ENCODE results near the gene EYA4.

EYA4 gene

GRCh38 chr6:133223452-133224029, 17.6 kb upstream of the EYA4 start:
- TF ChIP-seq, protein P1, sequence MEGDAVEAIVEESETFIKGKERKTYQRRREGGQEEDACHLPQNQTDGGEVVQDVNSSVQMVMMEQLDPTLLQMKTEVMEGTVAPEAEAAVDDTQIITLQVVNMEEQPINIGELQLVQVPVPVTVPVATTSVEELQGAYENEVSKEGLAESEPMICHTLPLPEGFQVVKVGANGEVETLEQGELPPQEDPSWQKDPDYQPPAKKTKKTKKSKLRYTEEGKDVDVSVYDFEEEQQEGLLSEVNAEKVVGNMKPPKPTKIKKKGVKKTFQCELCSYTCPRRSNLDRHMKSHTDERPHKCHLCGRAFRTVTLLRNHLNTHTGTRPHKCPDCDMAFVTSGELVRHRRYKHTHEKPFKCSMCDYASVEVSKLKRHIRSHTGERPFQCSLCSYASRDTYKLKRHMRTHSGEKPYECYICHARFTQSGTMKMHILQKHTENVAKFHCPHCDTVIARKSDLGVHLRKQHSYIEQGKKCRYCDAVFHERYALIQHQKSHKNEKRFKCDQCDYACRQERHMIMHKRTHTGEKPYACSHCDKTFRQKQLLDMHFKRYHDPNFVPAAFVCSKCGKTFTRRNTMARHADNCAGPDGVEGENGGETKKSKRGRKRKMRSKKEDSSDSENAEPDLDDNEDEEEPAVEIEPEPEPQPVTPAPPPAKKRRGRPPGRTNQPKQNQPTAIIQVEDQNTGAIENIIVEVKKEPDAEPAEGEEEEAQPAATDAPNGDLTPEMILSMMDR (IDR thresholded peaks at IDR 0.05; ENCODE audit: low read depth, low read length): no peak
- H3K4me3 ChIP-seq (ENCODE audit: low read depth, low read length): no peak overlapping the region
- no peak for DNase-seq (ENCODE audit: low read depth, low spot score)
- in situ Hi-C loops (cut with HindIII; ENCODE audit: low sequenced_read_pairs): no loop called here

DNA sequence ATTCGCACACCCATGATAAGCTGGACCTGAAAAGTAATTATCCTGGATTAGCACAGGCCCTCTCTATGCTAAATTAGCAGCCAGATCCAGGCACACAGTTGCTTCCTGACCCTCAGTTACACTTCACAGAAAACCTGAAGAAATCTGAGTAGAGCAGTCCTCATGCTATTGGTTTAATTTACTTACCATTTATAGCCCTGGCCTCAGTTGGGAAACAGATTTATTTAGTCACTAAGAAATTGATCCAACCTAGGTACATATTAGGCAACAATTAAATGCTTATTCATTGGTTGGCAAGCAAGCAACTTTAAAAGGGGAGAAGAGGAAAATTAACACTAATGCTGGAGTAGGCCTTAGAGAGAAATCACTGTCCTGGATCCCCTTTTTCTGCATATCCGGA, 15.6 kb upstream of the EYA4 start:
- in situ Hi-C loops (cut with HindIII; ENCODE audit: low sequenced_read_pairs): no loop called here
- TF ChIP-seq, protein P1 (IDR thresholded peaks at IDR 0.05; ENCODE audit: low read depth, low read length): no peak

DNA sequence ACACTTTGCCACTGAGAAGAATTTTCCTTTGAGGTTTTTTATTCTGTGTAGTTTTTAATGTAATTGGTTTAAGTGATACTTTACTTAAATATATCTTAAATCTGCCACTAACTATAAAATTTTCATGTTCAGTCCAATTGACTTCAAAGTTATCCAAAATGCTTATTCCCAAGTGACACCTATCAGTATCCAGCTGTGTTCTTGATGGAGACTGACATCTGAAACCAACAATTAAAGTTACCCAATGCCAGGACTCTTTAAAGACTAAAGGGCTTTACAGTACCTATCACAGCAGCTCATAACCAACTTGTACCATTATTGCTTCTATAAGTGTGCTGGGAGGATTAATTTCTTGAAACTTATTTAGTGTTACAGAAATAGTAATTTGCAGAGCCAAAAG, 13.8 kb upstream of the EYA4 start:
- in situ Hi-C loops (cut with HindIII; ENCODE audit: low sequenced_read_pairs): no loop called here
- no peak overlapping the region for H3K4me3 ChIP-seq (ENCODE audit: low read depth, low read length)
- DNase-seq (ENCODE audit: low read depth, low spot score): no peak
- TF ChIP-seq, protein P1 (IDR thresholded peaks at IDR 0.05; ENCODE audit: low read depth, low read length): no peak

More for the DNA sequence above, 15.6 kb upstream of the EYA4 start:
- H3K4me3 ChIP-seq (ENCODE audit: low read depth, low read length): no peak overlapping the region
- DNase-seq (ENCODE audit: low read depth, low spot score): no peak

DNA sequence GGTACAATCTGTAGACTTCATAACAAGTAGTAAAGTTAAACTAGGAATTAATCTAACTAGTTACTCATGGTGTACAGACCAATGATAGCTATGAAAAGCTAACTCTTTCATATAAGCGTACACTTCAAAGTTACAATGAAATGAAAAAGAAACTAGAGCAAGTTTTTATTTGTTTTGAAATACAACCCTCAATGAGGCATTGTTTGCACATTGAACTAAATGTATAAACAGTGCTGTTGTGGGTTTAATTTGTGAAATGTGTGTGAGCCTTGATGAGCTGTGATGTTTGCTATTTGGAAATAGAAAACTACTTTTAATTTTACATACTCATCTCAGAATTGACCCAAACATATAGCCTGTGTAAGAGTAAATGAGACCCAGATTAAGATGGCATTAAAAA, 11.1 kb upstream of the EYA4 start:
- no peak overlapping the region for H3K4me3 ChIP-seq (ENCODE audit: low read depth, low read length)
- in situ Hi-C loops (cut with HindIII; ENCODE audit: low sequenced_read_pairs): no loop called here
- no peak for DNase-seq (ENCODE audit: low read depth, low spot score)
- TF ChIP-seq, protein P1 (IDR thresholded peaks at IDR 0.05; ENCODE audit: low read depth, low read length): no peak

DNA sequence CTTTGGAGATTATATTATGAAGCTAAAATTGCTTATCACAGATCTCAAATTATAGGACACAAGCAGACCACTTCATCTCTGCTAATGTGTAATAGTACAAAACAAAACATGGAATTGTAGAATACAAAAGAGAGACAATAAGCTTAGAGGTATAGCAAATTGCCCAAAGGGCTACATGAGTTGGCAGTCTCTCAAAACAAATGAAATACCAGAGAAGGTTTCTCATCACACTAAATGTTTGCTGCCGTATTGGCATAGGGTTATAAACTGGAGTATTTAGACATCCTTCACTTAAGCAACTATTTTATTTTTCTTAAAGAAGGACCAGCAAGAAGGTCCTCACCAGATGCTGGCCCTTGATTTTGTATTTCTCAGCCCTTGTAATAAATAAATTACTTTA, 5.9 kb upstream of the EYA4 start:
- DNase-seq (ENCODE audit: low read depth, low spot score): no peak
- in situ Hi-C loops (cut with HindIII; ENCODE audit: low sequenced_read_pairs): no loop called here
- no peak overlapping the region for H3K4me3 ChIP-seq (ENCODE audit: low read depth, low read length)
- TF ChIP-seq, protein P1 (IDR thresholded peaks at IDR 0.05; ENCODE audit: low read depth, low read length): no peak

DNA sequence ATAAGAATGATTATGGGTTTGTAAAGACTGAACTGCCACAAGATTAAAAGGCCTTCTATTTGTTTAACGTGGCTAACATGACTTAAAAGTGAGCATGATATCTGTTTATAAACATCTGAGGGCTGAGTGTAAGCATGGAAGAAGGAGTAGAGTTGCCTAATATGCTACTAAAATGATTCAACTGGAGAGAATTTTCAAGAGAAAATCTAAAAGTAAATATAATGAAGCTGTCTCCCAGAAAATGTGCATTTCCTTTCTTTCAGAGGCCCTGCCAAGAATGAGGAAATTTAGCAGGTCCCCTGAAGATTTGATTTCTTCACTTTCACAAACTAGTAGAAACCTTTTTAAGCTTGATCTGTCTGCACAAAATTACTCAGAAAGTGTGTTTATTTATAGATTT, 4.2 kb upstream of the EYA4 start:
- DNase-seq (ENCODE audit: low read depth, low spot score): no peak
- TF ChIP-seq, protein P1 (IDR thresholded peaks at IDR 0.05; ENCODE audit: low read depth, low read length): no peak
- no peak overlapping the region for H3K4me3 ChIP-seq (ENCODE audit: low read depth, low read length)
- in situ Hi-C loops (cut with HindIII; ENCODE audit: low sequenced_read_pairs): no loop called here
